Neuron (in vitro differentiated cells): Measurements from ENCODE around the gene HPSE2.
"Not testable (repeated sequence)": the region's sequence is repeated elsewhere in the genome, so short reads cannot be mapped to it uniquely, and the experiment has no call there.

Experiments
- H2AFZ ChIP-seq: one replicate; pipeline ENCODE4 v1.6.1; 2013; ENCODE audit warnings: low read depth, mild to moderate bottlenecking, inconsistent platforms, low read length, moderate library complexity
- H3K27me3 ChIP-seq: one replicate; pipeline ENCODE4 v1.6.1; 2013; ENCODE audit warnings: low read length; ENCODE audit not compliant: insufficient read depth
- H3K36me3 ChIP-seq: one replicate; pipeline ENCODE4 v1.6.1; 2013; ENCODE audit warnings: low read length; ENCODE audit not compliant: insufficient read depth
- H3K4me1 ChIP-seq: one replicate; pipeline ENCODE4 v1.6.1; 2013; ENCODE audit warnings: low read length; ENCODE audit not compliant: insufficient read depth
- H3K4me3 ChIP-seq: 2 replicates; pipeline ENCODE4 v1.5.1; 2013; ENCODE audit warnings: mild to moderate bottlenecking, low read length, moderate library complexity
- H3K9me3 ChIP-seq: one replicate; pipeline ENCODE4 v1.6.1; 2013; ENCODE audit warnings: low read length

HPSE2 gene

DNA sequence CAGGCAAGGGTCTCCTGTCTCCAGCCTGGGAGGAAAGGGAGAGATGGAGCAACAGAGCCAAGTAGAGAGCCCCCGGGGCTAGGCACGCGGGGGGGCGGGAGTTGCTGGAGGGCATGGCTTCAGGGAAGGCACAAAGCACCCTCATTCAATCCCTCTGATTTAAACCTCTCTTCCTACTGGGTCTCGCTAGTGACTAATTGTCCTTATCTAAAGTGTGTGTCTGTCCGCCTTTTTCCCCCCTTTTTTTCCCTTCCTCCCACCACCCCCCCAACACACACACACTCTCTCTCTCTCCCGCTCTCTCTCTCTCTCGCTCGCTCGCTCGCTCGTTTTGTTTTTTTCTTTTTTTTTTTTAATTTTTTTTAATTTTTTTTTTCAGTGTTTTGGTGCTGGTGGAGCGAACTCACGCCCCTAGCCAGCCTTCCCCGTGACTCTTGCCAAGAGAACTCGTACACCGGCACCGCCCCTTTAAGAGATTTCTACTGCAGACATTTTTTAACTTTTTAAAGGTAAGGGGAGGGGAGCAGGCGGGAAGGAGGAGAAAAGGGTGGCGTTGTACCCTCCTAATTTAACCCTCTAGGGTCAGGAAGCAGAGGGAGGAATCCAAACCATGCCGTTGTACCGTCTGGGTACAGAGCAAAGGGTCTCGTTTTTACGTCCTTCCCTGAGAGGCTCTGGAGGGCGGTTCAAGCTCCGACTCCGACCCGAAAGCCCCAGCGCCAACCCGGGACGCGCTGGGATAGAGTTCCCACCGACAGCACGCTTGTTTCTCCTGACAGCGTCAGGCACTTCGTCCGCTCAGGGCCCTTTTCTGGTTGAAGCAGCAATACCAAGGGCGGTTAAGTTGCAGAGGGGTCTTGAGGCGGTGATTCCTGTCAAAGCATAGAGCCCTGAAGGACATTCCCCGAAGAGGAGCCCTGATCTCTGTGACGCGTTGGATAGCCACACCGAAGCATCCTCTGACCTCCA is at the start of gene HPSE2:
TSS of gene HPSE2 (minus strand) at position 195 of the 969 bp plus-strand sequence.
- Histone ChIP-seq H3K27me3 (peaks cover 71% of the 10 kb centered on the region), H3K4me3 (no peak within 1 kb of the TSS), H3K36me3 (no peaks in the 10 kb centered on the region), H2AFZ (no peak within 1 kb of the TSS), H3K4me1 (peaks cover 3% of the 10 kb centered on the region), H3K9me3 (no peaks in the 10 kb centered on the region)

DNA sequence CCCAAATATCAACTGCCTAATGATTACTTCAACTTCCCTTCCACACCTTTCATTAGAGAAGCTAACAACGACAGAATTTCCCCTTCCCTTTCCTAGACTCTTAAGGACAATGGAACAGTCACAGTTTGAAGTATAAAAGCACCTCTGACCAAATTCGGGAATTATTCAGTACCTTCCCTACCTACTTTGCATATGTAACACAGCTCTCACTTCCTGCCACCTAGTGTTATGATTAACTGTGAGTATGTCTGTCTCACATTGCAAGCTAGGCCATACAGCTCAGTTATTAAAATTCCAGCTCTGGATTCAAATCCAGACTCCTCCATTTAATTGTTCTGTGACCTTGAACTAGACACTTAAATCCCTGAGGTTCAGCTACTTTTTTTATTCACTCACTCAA is 44.8 kb upstream of the HPSE2 start:
- Histone ChIP-seq H3K9me3 (no peaks in the 10 kb centered on the region), H3K4me1 (no peaks in the 10 kb centered on the region), H2AFZ (no peak overlapping the region), H3K36me3 (no peaks in the 10 kb centered on the region), H3K4me3 (no peak overlapping the region), H3K27me3 (peaks cover 2% of the 10 kb centered on the region)

DNA sequence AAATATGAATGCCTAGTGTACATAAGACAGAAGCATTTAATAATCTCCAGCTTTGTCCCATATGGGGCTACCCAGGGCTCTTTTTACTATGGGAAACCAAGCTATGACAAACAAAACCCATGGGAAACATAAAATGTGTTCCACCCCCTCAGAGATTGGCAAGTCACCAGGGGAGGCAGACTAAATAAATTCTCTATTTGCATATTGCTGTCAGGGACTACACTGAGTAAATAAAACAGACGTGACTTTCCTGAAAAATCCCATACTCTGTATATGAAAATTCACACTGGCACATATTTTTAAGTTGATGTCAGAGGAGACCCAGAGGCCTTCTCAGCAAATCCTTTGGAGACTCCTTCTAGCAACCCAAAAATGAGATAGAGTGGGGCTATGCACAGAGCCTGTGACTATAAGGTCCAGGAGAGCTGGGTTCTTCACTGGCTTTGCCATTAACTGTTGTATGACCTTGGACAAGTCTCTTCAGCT is 44.0 kb upstream of the HPSE2 start:
- H3K4me3 ChIP-seq, result no peak overlapping the region
- H3K4me1 ChIP-seq, result no peaks in the 10 kb centered on the region
- no peak overlapping the region for H2AFZ ChIP-seq
- no peaks in the 10 kb centered on the region for H3K36me3 ChIP-seq
- no peaks in the 10 kb centered on the region for H3K9me3 ChIP-seq
- peaks cover 4% of the 10 kb centered on the region for H3K27me3 ChIP-seq

DNA sequence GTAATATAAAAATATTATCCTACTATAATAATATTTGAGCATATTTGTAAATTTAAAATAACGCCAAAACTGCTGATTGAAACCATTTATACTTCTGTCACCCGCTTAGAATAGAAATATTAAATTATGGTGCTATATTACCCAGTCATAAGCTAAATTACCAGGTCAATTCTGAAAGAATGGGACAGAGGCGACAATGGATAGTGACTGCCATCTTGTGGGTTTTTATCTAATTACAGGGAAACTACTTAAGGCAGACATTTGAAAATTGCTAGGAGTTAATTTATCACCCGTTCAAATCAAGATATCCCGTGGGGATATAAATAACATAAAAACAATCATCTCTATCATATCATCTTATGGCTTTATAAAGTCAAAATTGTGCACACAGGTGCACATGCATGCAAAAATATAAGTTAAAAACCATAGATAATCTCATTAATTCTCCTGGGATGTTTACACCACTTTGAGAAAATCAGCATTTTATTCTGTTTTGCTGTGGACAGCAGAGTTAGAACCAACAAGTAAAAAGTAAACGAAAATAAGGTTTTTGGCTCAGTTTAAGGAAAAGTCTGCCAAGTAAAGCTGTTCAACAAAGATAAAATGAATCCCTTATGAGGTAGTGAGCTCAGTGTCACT is 41.3 kb upstream of the HPSE2 start:
- H3K9me3 ChIP-seq, result no peaks in the 10 kb centered on the region
- H3K36me3 ChIP-seq, result no peaks in the 10 kb centered on the region
- H3K4me3 ChIP-seq, result no peak overlapping the region
- no peaks in the 10 kb centered on the region for H3K4me1 ChIP-seq
- H2AFZ ChIP-seq, result no peak overlapping the region
- peaks cover 4% of the 10 kb centered on the region for H3K27me3 ChIP-seq

DNA sequence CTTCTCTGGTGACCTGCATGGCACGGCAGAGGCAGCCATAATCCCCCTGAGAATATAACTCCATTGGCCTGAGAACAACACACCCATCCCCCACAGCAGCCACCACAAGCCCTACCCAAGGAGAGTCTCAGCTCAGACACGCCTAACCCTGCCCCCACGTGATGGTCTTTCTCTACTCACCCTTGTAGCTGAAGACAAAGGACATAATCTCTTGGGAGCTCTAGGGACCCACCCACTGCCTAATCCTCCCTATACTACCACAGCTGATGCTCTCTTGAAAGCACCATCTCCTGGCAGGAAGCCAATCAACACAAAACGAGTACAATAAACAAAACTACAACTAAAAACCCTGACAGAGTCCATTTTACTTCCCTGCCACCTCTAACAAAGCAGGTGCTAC is 30.7 kb upstream of the HPSE2 start:
- H3K9me3 ChIP-seq, result no peaks in the 10 kb centered on the region
- H3K4me3 ChIP-seq, result no peak overlapping the region
- no peaks in the 10 kb centered on the region for H3K4me1 ChIP-seq
- no peak overlapping the region for H2AFZ ChIP-seq
- no peaks in the 10 kb centered on the region for H3K27me3 ChIP-seq
- H3K36me3 ChIP-seq, result no peaks in the 10 kb centered on the region

DNA sequence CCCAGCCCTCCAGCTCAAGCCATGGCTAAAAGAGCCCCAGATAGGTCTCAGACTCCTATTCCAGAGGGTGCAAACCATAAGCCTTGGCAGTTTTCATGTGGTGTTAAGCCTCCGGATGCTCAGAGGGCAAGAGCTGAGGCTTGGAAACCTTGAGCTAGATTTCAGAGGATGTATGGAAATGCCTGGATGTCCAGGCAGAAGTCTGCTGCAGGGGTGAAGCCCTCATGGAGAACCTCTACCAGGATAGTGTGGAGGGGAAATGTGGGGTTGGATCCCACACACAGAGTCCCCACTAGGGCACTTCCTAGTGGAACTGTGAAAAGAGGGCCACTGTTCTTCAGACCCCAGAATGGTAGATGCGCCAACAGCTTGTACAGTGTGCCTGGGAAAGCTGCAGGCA is 13.2 kb upstream of the HPSE2 start:
- H3K36me3 ChIP-seq, result no peaks in the 10 kb centered on the region
- no peaks in the 10 kb centered on the region for H3K4me1 ChIP-seq
- H2AFZ ChIP-seq, result no peak overlapping the region
- peaks cover 5% of the 10 kb centered on the region for H3K9me3 ChIP-seq
- H3K4me3 ChIP-seq, result no peak overlapping the region
- no peaks in the 10 kb centered on the region for H3K27me3 ChIP-seq

DNA sequence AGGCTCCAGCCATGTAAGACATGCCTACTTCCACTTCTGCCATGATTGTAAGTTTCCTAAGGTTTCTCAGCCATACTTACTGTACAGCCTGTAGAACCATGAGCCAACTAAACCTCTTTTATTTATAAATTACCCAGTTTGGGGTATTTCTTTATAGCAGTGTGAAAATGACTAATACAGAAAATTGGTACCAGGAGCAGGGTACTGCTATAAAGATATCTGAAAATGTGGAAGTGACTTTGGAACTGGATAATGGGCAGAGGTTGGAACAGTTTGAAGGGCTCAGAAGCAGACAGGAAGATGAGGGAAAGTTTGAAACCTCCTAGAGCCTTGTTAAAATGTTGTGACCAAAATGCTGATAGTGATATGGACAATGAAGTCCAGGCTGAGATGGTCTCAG is 12.2 kb upstream of the HPSE2 start:
- not testable (repeated sequence) for H3K36me3 ChIP-seq, H3K4me3 ChIP-seq, H3K4me1 ChIP-seq, H2AFZ ChIP-seq, H3K27me3 ChIP-seq, H3K9me3 ChIP-seq

DNA sequence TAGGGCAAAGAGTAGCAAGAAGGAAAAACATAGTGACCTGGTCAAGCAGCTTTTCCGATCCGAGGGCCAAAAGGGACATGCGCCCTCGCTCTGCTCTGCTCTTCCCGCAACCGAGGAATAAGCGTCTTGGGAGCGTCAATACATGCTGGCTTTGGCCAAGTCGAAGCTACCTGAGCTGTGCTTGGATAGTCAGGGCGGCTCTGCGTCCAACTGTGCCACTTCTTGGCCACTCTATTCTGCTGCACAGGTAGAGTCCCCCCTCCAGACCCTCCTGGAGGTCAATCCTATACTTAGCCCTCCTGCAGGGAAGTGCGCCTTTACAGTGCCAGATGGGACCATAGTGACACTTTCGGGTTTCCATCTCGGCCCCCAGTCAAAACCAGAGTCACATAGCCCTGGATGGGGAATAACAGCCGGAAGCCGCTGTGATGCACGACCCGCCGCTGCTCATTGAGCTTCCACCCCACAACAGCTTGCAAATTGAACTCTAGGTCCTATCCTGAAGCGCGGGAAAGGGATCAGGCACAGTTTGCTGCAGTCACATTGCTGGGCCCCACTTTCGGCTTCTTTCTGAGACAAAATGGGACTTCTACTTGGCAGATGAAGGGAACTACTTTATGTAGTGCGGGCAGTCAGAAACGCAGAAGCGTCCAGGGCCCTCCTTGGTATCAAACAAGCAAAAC is 1.1 kb upstream of the HPSE2 start:
- Histone ChIP-seq H3K4me1 (peaks cover 3% of the 10 kb centered on the region), H3K27me3 (peaks cover 63% of the 10 kb centered on the region), H3K36me3 (no peaks in the 10 kb centered on the region), H3K4me3 (no peak overlapping the region), H2AFZ (no peak overlapping the region), H3K9me3 (no peaks in the 10 kb centered on the region)

DNA sequence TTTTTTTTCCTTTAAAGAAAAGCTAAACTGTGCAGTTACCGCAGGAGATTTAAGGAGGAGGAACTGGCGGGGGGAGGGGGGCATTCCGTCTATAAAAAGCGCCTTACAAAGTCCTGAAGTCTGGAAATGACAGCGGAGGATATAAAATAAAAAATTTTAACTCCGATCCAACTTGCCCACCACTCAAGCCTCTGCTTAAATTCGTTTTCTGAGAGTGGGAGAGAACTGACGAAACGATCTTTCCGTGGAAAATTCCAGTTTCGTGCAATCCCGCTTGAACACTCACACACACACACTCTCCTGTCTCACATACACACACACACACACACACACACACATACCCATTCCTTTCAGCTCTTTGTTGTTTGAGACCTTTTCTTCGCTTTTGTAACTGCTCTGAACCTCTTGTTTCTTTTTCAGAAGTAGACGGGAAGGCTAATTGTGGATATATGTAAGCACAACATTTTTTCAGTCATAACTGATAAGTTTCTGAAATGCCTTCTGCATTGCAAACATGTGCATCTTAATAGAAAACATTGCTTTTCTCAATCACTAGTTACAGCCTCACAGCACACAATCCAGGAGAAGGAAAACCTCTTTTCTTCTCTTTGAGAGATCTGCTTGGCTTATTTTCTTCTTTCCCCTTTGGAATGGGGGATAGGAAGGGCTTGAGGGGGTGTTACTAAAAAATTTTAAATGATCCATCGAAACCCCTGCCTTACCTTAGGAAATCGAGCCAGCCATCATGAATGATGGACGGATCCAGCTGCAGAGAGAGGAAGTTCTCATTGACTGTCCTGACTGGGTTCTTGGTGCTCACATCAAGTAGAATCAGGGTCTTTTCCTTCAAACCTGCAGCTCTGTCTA is 628 bp downstream of the HPSE2 start:
- Histone ChIP-seq H3K27me3 (peaks cover 77% of the 10 kb centered on the region), H3K9me3 (no peaks in the 10 kb centered on the region), H3K4me1 (peaks cover 3% of the 10 kb centered on the region), H2AFZ (no peak overlapping the region), H3K36me3 (no peaks in the 10 kb centered on the region), H3K4me3 (no peak overlapping the region)

DNA sequence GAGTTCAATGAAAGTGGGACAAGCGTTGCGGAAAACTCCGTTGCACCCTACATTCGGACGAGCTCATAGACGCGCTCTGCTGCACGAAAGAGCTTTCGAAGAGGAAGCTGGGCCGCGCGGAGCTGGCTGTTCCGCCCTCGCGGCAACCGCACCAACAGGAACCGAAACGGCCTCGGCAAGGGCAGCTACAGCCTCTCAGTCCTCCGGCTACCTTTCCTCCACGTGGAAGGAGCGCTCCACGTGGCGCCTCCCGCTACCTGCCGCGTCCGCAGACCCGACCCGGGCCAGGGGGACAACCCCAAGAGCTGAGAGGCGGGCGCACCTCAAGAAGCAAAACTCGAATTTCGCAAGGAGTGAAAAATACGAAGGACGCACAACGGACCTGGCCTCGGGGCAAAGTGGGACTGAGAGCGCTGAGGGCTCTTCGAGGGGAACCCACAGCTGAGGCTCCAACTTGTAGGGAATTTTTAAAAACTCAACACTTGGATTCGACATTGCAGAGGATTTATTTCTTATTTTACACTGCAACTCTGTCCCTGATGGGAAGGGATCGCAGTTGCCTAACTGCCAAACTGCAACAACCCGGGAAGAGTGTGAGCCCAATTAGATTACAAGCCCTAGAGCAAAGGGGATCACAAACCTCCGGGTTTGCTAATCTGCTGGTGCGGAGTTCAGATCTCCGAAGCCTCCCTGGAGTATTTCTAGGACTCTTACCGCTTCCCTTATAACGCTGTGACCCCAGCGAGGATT is 1.4 kb downstream of the HPSE2 start:
- peaks cover 3% of the 10 kb centered on the region for H3K4me1 ChIP-seq
- H2AFZ ChIP-seq, result no peak overlapping the region
- no peaks in the 10 kb centered on the region for H3K9me3 ChIP-seq
- no peak overlapping the region for H3K4me3 ChIP-seq
- peaks cover 83% of the 10 kb centered on the region for H3K27me3 ChIP-seq
- H3K36me3 ChIP-seq, result no peaks in the 10 kb centered on the region

DNA sequence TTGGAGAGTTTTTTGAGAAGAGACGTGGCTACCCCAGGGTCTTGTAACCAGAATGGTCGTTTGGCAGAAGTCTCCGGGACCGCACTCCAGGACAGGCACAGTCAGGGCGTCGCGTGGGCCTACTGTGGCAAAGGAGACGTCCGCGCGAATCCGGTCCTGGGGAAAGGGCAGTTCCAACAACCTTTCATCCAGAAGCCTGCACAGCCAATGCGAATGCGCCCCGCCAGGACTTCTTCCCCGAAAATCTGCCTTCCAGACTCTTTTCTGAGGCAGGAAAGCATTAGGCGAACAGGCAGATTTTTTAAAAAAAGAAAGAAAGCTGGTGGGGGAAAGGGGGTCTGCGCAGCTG is 2.0 kb downstream of the HPSE2 start:
- Histone ChIP-seq H3K9me3 (no peaks in the 10 kb centered on the region), H3K27me3 (peaks cover 83% of the 10 kb centered on the region), H3K36me3 (no peaks in the 10 kb centered on the region), H3K4me3 (no peak overlapping the region), H2AFZ (no peak overlapping the region), H3K4me1 (peaks cover 3% of the 10 kb centered on the region)
